Liver (tissue), 9 donors: ENCODE results near the gene ZSCAN30. TPM values are rescaled to one million over a fixed set of nuclear protein-coding genes. Genes with fewer than 3 reads are reported as not detected.

ENCODE experiments used
- DNase-seq: peaks from one replicate; pipeline ENCODE4 v3.0.0-alpha.2; 2017; ENCODE audit warnings: low spot score
- H3K27ac ChIP-seq, 2 donors: one replicate each; pipeline ENCODE4 v1.7.0; 2013; ENCODE audit warnings: inconsistent platforms in 2 of 2, low read length in 2 of 2, control low read depth in 1 of 2, low read depth in 1 of 2, mild to moderate bottlenecking in 1 of 2
- H3K27me3 ChIP-seq, 4 donors: one replicate each; pipeline versions ENCODE4 v1.6.1 to v1.7.0; 2013; ENCODE audit warnings: low read length in 3 of 4, inconsistent platforms in 1 of 4, mild to moderate bottlenecking in 1 of 4, moderate library complexity in 1 of 4; ENCODE audit not compliant: control insufficient read depth in 4 of 4, insufficient read depth in 4 of 4
- H3K36me3 ChIP-seq, 4 donors: one replicate each; pipeline versions ENCODE4 v1.6.1 to v1.7.0; 2013; ENCODE audit warnings: low read length in 3 of 4, mild to moderate bottlenecking in 3 of 4, low read depth in 1 of 4, moderate library complexity in 1 of 4; ENCODE audit not compliant: control insufficient read depth in 4 of 4, insufficient read depth in 3 of 4
- H3K4me1 ChIP-seq, 4 donors: one replicate each; pipeline versions ENCODE4 v1.6.1 to v1.7.0; 2013; ENCODE audit warnings: low read length in 3 of 4, mild to moderate bottlenecking in 3 of 4, moderate library complexity in 1 of 4; ENCODE audit not compliant: control insufficient read depth in 4 of 4, insufficient read depth in 4 of 4
- H3K4me3 ChIP-seq, 3 donors: one replicate each; pipeline versions ENCODE4 v1.6.1 to v1.7.0; 2013; ENCODE audit warnings: low read length in 3 of 3, control low read depth in 1 of 3, low read depth in 1 of 3, mild to moderate bottlenecking in 1 of 3
- H3K9ac ChIP-seq, 2 donors: one replicate each; pipeline ENCODE4 v1.7.0; 2013; ENCODE audit warnings: low read length in 2 of 2, mild to moderate bottlenecking in 2 of 2, moderate library complexity in 2 of 2, control low read depth in 1 of 2, low read depth in 1 of 2
- H3K9me3 ChIP-seq, 4 donors: one replicate each; pipeline versions ENCODE4 v1.6.1 to v1.7.0; 2013; ENCODE audit warnings: low read length in 3 of 4; ENCODE audit not compliant: control insufficient read depth in 4 of 4
- ATF3 ChIP-seq: IDR thresholded peaks from 2 replicates; pipeline ENCODE4 v1.6.1; 2016; ENCODE audit warnings: antibody characterized with exemption
- CTCF ChIP-seq: fragments of 150-350 bp; IDR thresholded peaks from 2 replicates; pipeline ENCODE4 v1.5.1; 2017; ENCODE audit warnings: improper control_type of control experiment, low read depth, low read length; ENCODE audit not compliant: missing input control
- EGR1 ChIP-seq, 2 donors: IDR thresholded peaks; 2 replicates each; pipeline ENCODE4 v1.6.1; 2016 to 2018; ENCODE audit warnings: antibody characterized with exemption in 2 of 2, low read depth in 2 of 2
- FOXA1 ChIP-seq: IDR thresholded peaks from 2 replicates; pipeline ENCODE4 v1.6.1; 2016; ENCODE audit warnings: antibody characterized with exemption
- FOXA2 ChIP-seq: IDR thresholded peaks from 2 replicates; pipeline ENCODE4 v1.6.1; 2016; ENCODE audit warnings: antibody characterized with exemption
- GABPA ChIP-seq, 2 donors: IDR thresholded peaks in 1 of 2; conservative IDR thresholded peaks in 1 of 2; 2 replicates each; pipeline ENCODE4 v1.6.1; 2016; ENCODE audit warnings: antibody characterized with exemption in 2 of 2, mild to moderate bottlenecking in 1 of 2, moderate library complexity in 1 of 2
- HNF4G ChIP-seq: IDR thresholded peaks from 2 replicates; pipeline ENCODE4 v1.6.1; 2016; ENCODE audit warnings: antibody characterized with exemption
- JUND ChIP-seq, 2 donors: IDR thresholded peaks; 2 replicates each; pipeline ENCODE4 v1.6.1; 2016; ENCODE audit warnings: antibody characterized with exemption in 2 of 2
- MAX ChIP-seq: IDR thresholded peaks from 2 replicates; pipeline ENCODE4 v1.6.1; 2016; ENCODE audit warnings: antibody characterized with exemption
- NR2F2 ChIP-seq: IDR thresholded peaks from 2 replicates; pipeline ENCODE4 v1.6.1; 2016; ENCODE audit warnings: antibody characterized with exemption
- RAD21 ChIP-seq, 2 donors: IDR thresholded peaks; 2 replicates each; pipeline ENCODE4 v1.6.1; 2016; ENCODE audit warnings: antibody characterized with exemption in 2 of 2, mild to moderate bottlenecking in 2 of 2
- RXRA ChIP-seq, 2 donors: IDR thresholded peaks; 2 replicates each; pipeline ENCODE4 v1.6.1; 2017 to 2018; ENCODE audit warnings: antibody characterized with exemption in 2 of 2, mild to moderate bottlenecking in 1 of 2
- SP1 ChIP-seq: IDR thresholded peaks from 2 replicates; pipeline ENCODE4 v1.6.1; 2018; ENCODE audit warnings: antibody characterized with exemption, mild to moderate bottlenecking
- YY1 ChIP-seq: IDR thresholded peaks from 2 replicates; pipeline ENCODE4 v1.6.1; 2016; ENCODE audit warnings: antibody characterized with exemption, mild to moderate bottlenecking
- ZBTB33 ChIP-seq: IDR thresholded peaks from 2 replicates; pipeline ENCODE4 v1.6.1; 2016; ENCODE audit warnings: antibody characterized with exemption
- WGBS: extraction: QIAGEN DNeasy Blood & Tissue Kit; methylation state at CpG from one replicate; pipeline ENCODE4 v1.1.7; 2013; 5-methylcytosine and 5-hydroxymethylcytosine counted together
- polyA plus RNA-seq, 2 donors: library from polyadenylated mRNA; stranded (reverse) in 1 of 2; unstranded in 1 of 2; fragments of 200-250 nt in 1 of 2; fragments of >200 nt in 1 of 2; fragmentation: Nextera tagmentation in 1 of 2; extraction: Ambion mirVana in 1 of 2; gene quantifications; one replicate each; pipeline versions ENCODE4 v1.2.1 to v1.2.3, GENCODE V29; 2013 to 2015
- total RNA-seq, 2 donors: library from RNA; depleted of rRNA; stranded (reverse); fragments of >200 nt; gene quantifications; one replicate each; pipeline ENCODE4 v1.2.3, GENCODE V29; 2014
- donor health status: healthy.
- donor health status: healthy.
- donor health status: healthy.
- donor health status: healthy.
- donor health status: healthy.

Gene ZSCAN30
- total and polyA plus RNA-seq, 4 donors: 2.3 to 10.4 (median 5.6) TPM

GRCh38 chr18:35289293-35289692 lies 736 bp downstream of the ZSCAN30 start:
- H3K36me3 ChIP-seq: peaks cover 0 to 7% (median 2%) of the 10 kb centered on the region in 4 donors
- no peaks in the 10 kb centered on the region for H3K9me3 ChIP-seq
- H3K4me3 ChIP-seq: peak overlapping the region; percentile 53 to 83 (median 71)
- H3K27ac ChIP-seq: peak overlapping the region; percentile 65 to 87
- peak overlapping the region; percentile 23 to 94 for H3K9ac ChIP-seq
- TF ChIP-seq ATF3 (no peak), JUND (IDR thresholded peaks at IDR 0.05) (no peak), RAD21 (IDR thresholded peaks at IDR 0.05) (no peak), EGR1 (IDR thresholded peaks at IDR 0.05; ENCODE audit: low read depth in 2 of 2) (no peak), MAX (no peak)
- H3K4me1 ChIP-seq: peaks cover 5 to 19% (median 10%) of the 10 kb centered on the region in 4 donors
- no peaks in the 10 kb centered on the region for H3K27me3 ChIP-seq
- no peak for DNase-seq
- 22% methylated on average over 6 of the region's 6 CpGs for WGBS

- DNase-seq: no peak
- H3K27ac ChIP-seq: no peak overlapping the region
- no peaks in the 10 kb centered on the region for H3K9me3 ChIP-seq
- H3K4me3 ChIP-seq: no peak overlapping the region
- H3K9ac ChIP-seq: no peak overlapping the region
- no peak for TF ChIP-seq SP1
- no peak for TF ChIP-seq ZBTB33
- no peak for TF ChIP-seq CTCF
- no peak for TF ChIP-seq GABPA (IDR thresholded peaks at IDR 0.05 in 1 of 2, conservative IDR thresholded peaks at IDR 0.05 in 1 of 2)
- TF ChIP-seq YY1: no peak
- TF ChIP-seq FOXA1: no peak
- TF ChIP-seq RXRA (IDR thresholded peaks at IDR 0.05): no peak
- no peak for TF ChIP-seq EGR1 (IDR thresholded peaks at IDR 0.05; ENCODE audit: low read depth in 2 of 2)
- TF ChIP-seq HNF4G: no peak
- TF ChIP-seq FOXA2: no peak
- no peak for TF ChIP-seq JUND (IDR thresholded peaks at IDR 0.05)
- TF ChIP-seq NR2F2: no peak
- H3K27me3 ChIP-seq: no peaks in the 10 kb centered on the region
- 98% methylated on average over 3 of the region's 3 CpGs for WGBS
- peaks cover 0 to 12% (median 5%) of the 10 kb centered on the region in 4 donors for H3K36me3 ChIP-seq
- peaks cover 0 to 8% (median 0%) of the 10 kb centered on the region in 4 donors for H3K4me1 ChIP-seq
Observed at GRCh38 chr18:35284841-35285240, 5.2 kb downstream of the ZSCAN30 start.
